ENCODE results near the gene PLEKHJ1. TPM values are rescaled to one million over a fixed set of nuclear protein-coding genes. Genes with fewer than 3 reads are reported as not detected.

PLEKHJ1 gene
- polyA plus RNA-seq, 1 donor from 2014 or later, result 219 TPM

- H4K20me1 ChIP-seq (ENCODE audit: insufficient read depth), result no peaks in the 10 kb centered on the region
- no peak overlapping the region for H3K4me3 ChIP-seq (ENCODE audit: low read length)
- no peak overlapping the region for H3K4me2 ChIP-seq (ENCODE audit: low read length)
- peaks cover 3% of the 10 kb centered on the region for H3K79me2 ChIP-seq (replicated peaks; ENCODE audit: insufficient read depth, low read length)
- no peaks in the 10 kb centered on the region for H3K36me3 ChIP-seq (ENCODE audit: insufficient read depth, low read length)
- H3K27me3 ChIP-seq (ENCODE audit: insufficient read depth, low read depth, low read length), result no peaks in the 10 kb centered on the region
- TF ChIP-seq, protein P1, sequence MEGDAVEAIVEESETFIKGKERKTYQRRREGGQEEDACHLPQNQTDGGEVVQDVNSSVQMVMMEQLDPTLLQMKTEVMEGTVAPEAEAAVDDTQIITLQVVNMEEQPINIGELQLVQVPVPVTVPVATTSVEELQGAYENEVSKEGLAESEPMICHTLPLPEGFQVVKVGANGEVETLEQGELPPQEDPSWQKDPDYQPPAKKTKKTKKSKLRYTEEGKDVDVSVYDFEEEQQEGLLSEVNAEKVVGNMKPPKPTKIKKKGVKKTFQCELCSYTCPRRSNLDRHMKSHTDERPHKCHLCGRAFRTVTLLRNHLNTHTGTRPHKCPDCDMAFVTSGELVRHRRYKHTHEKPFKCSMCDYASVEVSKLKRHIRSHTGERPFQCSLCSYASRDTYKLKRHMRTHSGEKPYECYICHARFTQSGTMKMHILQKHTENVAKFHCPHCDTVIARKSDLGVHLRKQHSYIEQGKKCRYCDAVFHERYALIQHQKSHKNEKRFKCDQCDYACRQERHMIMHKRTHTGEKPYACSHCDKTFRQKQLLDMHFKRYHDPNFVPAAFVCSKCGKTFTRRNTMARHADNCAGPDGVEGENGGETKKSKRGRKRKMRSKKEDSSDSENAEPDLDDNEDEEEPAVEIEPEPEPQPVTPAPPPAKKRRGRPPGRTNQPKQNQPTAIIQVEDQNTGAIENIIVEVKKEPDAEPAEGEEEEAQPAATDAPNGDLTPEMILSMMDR (IDR thresholded peaks at IDR 0.05; ENCODE audit: poor library complexity, severe bottlenecking), result no peak
- TF ChIP-seq REST (IDR thresholded peaks at IDR 0.05; ENCODE audit: borderline replicate concordance) (no peak), SMC3 (conservative IDR thresholded peaks at IDR 0.05; ENCODE audit: poor library complexity) (no peak), RAD21 (conservative IDR thresholded peaks at IDR 0.05) (no peak), POLR2AphosphoS5 (IDR thresholded peaks at IDR 0.05) (no peak), EP300 (conservative IDR thresholded peaks at IDR 0.05; ENCODE audit: poor library complexity, severe bottlenecking) (no peak), EZH2 (IDR thresholded peaks at IDR 0.05; ENCODE audit: borderline replicate concordance, insufficient read depth, low read length, poor library complexity, severe bottlenecking) (no peak), TAF1 (IDR thresholded peaks at IDR 0.05; ENCODE audit: low read depth) (no peak), MXI1 (conservative IDR thresholded peaks at IDR 0.05; ENCODE audit: poor library complexity, severe bottlenecking) (no peak)
- no peak overlapping the region for H2AFZ ChIP-seq (ENCODE audit: low read depth, low read length)
- H3K9ac ChIP-seq (ENCODE audit: low read length), result no peak overlapping the region
- H3K27ac ChIP-seq (ENCODE audit: low read length), result no peak overlapping the region
- no peaks in the 10 kb centered on the region for H3F3A ChIP-seq (ENCODE audit: insufficient read depth, low read length, poor library complexity, severe bottlenecking)
- no peaks in the 10 kb centered on the region for H3K9me3 ChIP-seq (ENCODE audit: low read length)
- no peaks in the 10 kb centered on the region for H3K9me2 ChIP-seq (ENCODE audit: insufficient read depth, low read length)
Measured at GRCh38 chr19:2199861-2200623, 36.1 kb downstream of the PLEKHJ1 start.

DNA sequence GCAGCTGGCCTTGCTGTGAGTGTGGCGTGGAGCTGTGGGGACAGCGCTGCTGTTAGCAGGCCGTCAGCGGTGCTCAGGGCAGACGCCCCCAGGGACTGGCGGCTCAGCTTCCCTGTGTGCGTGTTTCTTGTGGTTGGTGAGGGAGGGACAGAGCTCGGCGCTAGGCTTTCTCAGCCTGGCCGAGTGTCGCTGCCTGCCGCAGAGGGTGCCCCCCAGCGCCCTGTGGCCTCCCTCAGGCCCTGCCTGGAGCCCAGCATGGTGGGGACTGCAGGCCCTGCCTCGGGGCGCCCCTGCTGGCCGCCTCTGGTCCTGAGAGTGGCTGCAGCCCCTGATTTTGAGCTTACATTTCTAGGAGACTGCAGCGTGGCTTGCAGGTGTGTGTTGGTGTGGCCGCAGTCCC is 36.9 kb downstream of the PLEKHJ1 start:
- no peaks in the 10 kb centered on the region for H3K9me2 ChIP-seq (ENCODE audit: insufficient read depth, low read length)
- no peak overlapping the region for H3K27ac ChIP-seq (ENCODE audit: low read length)
- no peaks in the 10 kb centered on the region for H3K27me3 ChIP-seq (ENCODE audit: insufficient read depth, low read depth, low read length)
- H3K9me3 ChIP-seq (ENCODE audit: low read length), result no peaks in the 10 kb centered on the region
- H4K20me1 ChIP-seq (ENCODE audit: insufficient read depth), result no peaks in the 10 kb centered on the region
- H3K4me2 ChIP-seq (ENCODE audit: low read length), result no peak overlapping the region
- no peaks in the 10 kb centered on the region for H3F3A ChIP-seq (ENCODE audit: insufficient read depth, low read length, poor library complexity, severe bottlenecking)
- no peaks in the 10 kb centered on the region for H3K36me3 ChIP-seq (ENCODE audit: insufficient read depth, low read length)
- no peak overlapping the region for H2AFZ ChIP-seq (ENCODE audit: low read depth, low read length)
- no peak overlapping the region for H3K9ac ChIP-seq (ENCODE audit: low read length)
- H3K79me2 ChIP-seq (replicated peaks; ENCODE audit: insufficient read depth, low read length), result peaks cover 3% of the 10 kb centered on the region
- H3K4me3 ChIP-seq (ENCODE audit: low read length), result no peak overlapping the region
- TF ChIP-seq, protein P1 (IDR thresholded peaks at IDR 0.05; ENCODE audit: poor library complexity, severe bottlenecking), result peak; percentile 29
- no peak for TF ChIP-seq TAF1 (IDR thresholded peaks at IDR 0.05; ENCODE audit: low read depth)

Data from neural cell (in vitro differentiated cells).